Prostate gland (tissue), 2 donors: ENCODE data around the gene CHST8.

Experiments used
- POLR2AphosphoS5 ChIP-seq: sonication (generic); formaldehyde crosslinking; IDR thresholded peaks from one replicate; pipeline ENCODE4 v1.6.1; 2017; ENCODE audit warnings: antibody characterized with exemption
- TF ChIP-seq, protein P1 (sequence below), 4 experiments: fragments of 200-600 bp in 2 of 4; fragments of 450-650 bp in 2 of 4; sonication (generic) in 2 of 4; IDR thresholded peaks; 1 replicate in 3 of 4; 2 replicates in 1 of 4; pipeline ENCODE4 v1.5.1; 2016 to 2019; ENCODE audit warnings: antibody characterized with exemption in 4 of 4, mild to moderate bottlenecking in 2 of 4, moderate library complexity in 2 of 4

DNA sequence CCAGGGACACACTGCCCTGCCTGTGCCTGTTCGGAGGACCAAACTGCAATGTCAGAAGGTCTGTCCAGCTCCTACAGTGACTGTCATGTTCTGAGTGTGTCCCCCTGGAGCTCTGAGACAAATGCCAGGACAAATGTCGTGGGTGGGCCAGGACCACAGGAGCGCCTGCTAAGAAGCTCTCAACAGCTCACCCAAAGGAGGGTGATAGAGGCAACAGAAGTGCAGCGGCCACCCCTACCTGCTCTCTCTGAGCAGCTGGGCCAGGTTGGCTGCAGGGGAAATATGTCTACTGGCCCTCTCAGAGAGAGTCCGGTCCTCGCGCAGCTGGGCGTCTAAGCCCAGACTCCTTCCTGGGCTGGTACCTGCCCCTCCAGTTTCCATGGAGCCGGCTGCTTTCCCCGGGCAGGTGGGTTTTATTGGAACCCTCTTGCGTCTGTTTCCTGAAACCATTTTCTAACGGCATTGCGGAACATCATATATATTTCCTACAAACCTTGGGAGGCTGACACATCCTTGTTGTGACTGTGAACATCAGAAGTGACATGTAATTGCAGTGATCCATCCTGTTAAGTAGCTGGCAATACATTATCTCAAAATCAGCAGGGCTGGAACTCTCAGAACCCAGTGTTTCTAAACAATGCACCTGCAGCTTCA lies 78.1 kb downstream of the CHST8 start:
- TF ChIP-seq, protein P1, sequence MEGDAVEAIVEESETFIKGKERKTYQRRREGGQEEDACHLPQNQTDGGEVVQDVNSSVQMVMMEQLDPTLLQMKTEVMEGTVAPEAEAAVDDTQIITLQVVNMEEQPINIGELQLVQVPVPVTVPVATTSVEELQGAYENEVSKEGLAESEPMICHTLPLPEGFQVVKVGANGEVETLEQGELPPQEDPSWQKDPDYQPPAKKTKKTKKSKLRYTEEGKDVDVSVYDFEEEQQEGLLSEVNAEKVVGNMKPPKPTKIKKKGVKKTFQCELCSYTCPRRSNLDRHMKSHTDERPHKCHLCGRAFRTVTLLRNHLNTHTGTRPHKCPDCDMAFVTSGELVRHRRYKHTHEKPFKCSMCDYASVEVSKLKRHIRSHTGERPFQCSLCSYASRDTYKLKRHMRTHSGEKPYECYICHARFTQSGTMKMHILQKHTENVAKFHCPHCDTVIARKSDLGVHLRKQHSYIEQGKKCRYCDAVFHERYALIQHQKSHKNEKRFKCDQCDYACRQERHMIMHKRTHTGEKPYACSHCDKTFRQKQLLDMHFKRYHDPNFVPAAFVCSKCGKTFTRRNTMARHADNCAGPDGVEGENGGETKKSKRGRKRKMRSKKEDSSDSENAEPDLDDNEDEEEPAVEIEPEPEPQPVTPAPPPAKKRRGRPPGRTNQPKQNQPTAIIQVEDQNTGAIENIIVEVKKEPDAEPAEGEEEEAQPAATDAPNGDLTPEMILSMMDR (IDR thresholded peaks at IDR 0.05): no peak
- TF ChIP-seq POLR2AphosphoS5: no peak
